ENCODE results near the gene SATB2. TPM values are rescaled to one million over a fixed set of nuclear protein-coding genes. Genes with fewer than 3 reads are reported as not detected.

SATB2 gene
- 2.1 and 4.9 TPM in 2 replicates for total RNA-seq

GRCh38 chr2:199457147-199458008, at the start of gene SATB2:
Gene SATB2 (minus strand): TSS chr2:199457939. CDS start chr2:199456037, 1,902 bp downstream.

